Endodermal cell (in vitro differentiated cells): Measurements from ENCODE around the gene PLAAT3. TPM values are rescaled to one million over a fixed set of nuclear protein-coding genes. Genes with fewer than 3 reads are reported as not detected.

ENCODE experiments used
- DNase-seq: peaks from one replicate; pipeline ENCODE4 v3.0.0-alpha.2; 2017
- H3K27ac ChIP-seq: 2 replicates; pipeline ENCODE4 v1.5.1; 2013; ENCODE audit warnings: mild to moderate bottlenecking, low read depth, low read length, moderate library complexity
- H3K27me3 ChIP-seq: 2 replicates; pipeline ENCODE4 v1.6.1; 2013; ENCODE audit warnings: mild to moderate bottlenecking, low read length, moderate library complexity; ENCODE audit not compliant: insufficient read depth, control insufficient read depth, poor library complexity, severe bottlenecking
- H3K36me3 ChIP-seq: 2 replicates; pipeline ENCODE4 v1.7.0; 2013; ENCODE audit warnings: mild to moderate bottlenecking, low read length, moderate library complexity; ENCODE audit not compliant: control insufficient read depth, insufficient read depth
- H3K4me1 ChIP-seq: one replicate; pipeline ENCODE4 v1.7.0; 2013; ENCODE audit warnings: low read length; ENCODE audit not compliant: control insufficient read depth, insufficient read depth
- H3K4me3 ChIP-seq: 2 replicates; pipeline ENCODE4 v1.5.1; 2013; ENCODE audit warnings: mild to moderate bottlenecking, low read length, moderate library complexity
- H3K9ac ChIP-seq: 2 replicates; pipeline ENCODE4 v1.6.1; 2013; ENCODE audit warnings: mild to moderate bottlenecking, low read length, moderate library complexity; ENCODE audit not compliant: poor library complexity, severe bottlenecking; ENCODE audit errors: extremely low read depth
- H3K9me3 ChIP-seq: 2 replicates; pipeline ENCODE4 v1.6.1; 2013; ENCODE audit warnings: mild to moderate bottlenecking, low read length, moderate library complexity; ENCODE audit not compliant: control insufficient read depth
- H3K27ac Mint-ChIP-seq: 2 replicates; pipeline ENCODE4 v1.8.0; 2020; ENCODE audit warnings: mixed read lengths
- H3K27me3 Mint-ChIP-seq: 2 replicates; pipeline ENCODE4 v1.8.0; 2021; ENCODE audit warnings: mild to moderate bottlenecking, mixed read lengths; ENCODE audit not compliant: insufficient read depth
- H3K36me3 Mint-ChIP-seq: 2 replicates; pipeline ENCODE4 v1.8.0; 2020; ENCODE audit warnings: low read depth, mixed read lengths
- H3K4me1 Mint-ChIP-seq: 2 replicates; pipeline ENCODE4 v1.8.0; 2020; ENCODE audit warnings: mixed read lengths
- H3K4me3 Mint-ChIP-seq: 2 replicates; pipeline ENCODE4 v1.8.0; 2020; ENCODE audit warnings: mild to moderate bottlenecking, moderate library complexity, mixed read lengths
- H3K9me3 Mint-ChIP-seq: 2 replicates; pipeline ENCODE4 v1.8.0; 2020; ENCODE audit warnings: mild to moderate bottlenecking, mixed read lengths
- WGBS, 2 experiments: methylation state at CpG; one replicate each; pipeline versions ENCODE4 v1.1.5 to v1.1.7; 2013; ENCODE audit warnings: missing lambda C conversion rate in 2 of 2, mixed read lengths in 1 of 2; ENCODE audit not compliant: insufficient coverage in 1 of 2, insufficient read length in 1 of 2; 5-methylcytosine and 5-hydroxymethylcytosine counted together
- total RNA-seq, 2 donors: library from RNA; stranded (reverse); fragmentation: NEBNext Ultra II Directional in 1 of 2; extraction: Animal tissue kit (Norgen Biotek cat#: 25700) in 1 of 2; gene quantifications; 2 replicates in 1 of 2; 3 replicates in 1 of 2; pipeline ENCODE4 v1.2.1, GENCODE V29; 2021
- TF ChIP-seq, protein P1 (sequence below): fragments of 200-600 bp; sonication (generic); conservative IDR thresholded peaks from 2 replicates; pipeline ENCODE4 v1.5.0; 2021; ENCODE audit warnings: antibody characterized with exemption, mild to moderate bottlenecking

The PLAAT3 gene
- total RNA-seq, 2 donors from 2014 or later, result 33.5 to 45.9 TPM

DNA sequence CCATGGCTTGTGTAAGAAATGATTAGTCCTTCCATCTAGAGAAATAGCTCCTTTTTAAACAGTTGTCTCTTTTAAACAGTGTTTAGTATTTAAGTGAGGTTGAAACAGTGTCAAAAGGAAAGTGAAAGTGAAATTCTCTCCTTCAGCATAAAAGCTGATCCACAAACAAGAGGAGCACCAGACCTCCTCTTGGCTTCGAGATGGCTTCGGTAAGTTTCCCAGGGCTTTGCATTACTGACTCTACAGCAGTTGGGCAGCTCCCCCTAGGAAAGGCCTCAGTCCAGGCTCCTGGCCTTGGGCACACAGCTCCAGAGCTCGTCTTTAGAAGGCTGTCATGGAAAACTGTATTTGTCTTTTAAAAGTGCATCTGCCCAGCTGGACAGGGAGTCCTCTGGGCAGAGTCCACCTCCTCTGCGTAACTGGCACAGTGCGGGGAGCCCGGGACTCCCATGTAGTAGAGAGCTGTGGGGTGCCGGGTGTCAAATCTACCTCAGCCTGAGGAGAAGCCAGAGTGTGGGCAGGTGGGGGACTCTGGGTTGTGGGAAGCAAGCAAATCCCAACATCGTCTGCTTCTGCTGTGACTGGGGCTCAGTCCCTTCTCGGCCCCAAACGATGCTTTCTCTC, 77.5 kb downstream of the PLAAT3 start, which contains the start of gene PLAAT4:
Gene PLAAT4 (plus strand): TSS at position 140 of the 624 bp plus-strand sequence. CDS start 61 bp downstream, at position 201.
- Mint-ChIP-seq H3K4me1 (peaks cover 29% of the 10 kb centered on the region), H3K36me3 (no peaks in the 10 kb centered on the region), H3K4me3 (no peak within 1 kb of the TSS), H3K9me3 (peaks cover 2% of the 10 kb centered on the region), H3K27me3 (peaks cover 3% of the 10 kb centered on the region), H3K27ac (no peak within 1 kb of the TSS)
- H3K4me1 ChIP-seq, result no peaks in the 10 kb centered on the region
- H3K9ac ChIP-seq, result no peak within 1 kb of the TSS
- no peaks in the 10 kb centered on the region for H3K27me3 ChIP-seq
- H3K4me3 ChIP-seq, result no peak within 1 kb of the TSS
- TF ChIP-seq, protein P1, sequence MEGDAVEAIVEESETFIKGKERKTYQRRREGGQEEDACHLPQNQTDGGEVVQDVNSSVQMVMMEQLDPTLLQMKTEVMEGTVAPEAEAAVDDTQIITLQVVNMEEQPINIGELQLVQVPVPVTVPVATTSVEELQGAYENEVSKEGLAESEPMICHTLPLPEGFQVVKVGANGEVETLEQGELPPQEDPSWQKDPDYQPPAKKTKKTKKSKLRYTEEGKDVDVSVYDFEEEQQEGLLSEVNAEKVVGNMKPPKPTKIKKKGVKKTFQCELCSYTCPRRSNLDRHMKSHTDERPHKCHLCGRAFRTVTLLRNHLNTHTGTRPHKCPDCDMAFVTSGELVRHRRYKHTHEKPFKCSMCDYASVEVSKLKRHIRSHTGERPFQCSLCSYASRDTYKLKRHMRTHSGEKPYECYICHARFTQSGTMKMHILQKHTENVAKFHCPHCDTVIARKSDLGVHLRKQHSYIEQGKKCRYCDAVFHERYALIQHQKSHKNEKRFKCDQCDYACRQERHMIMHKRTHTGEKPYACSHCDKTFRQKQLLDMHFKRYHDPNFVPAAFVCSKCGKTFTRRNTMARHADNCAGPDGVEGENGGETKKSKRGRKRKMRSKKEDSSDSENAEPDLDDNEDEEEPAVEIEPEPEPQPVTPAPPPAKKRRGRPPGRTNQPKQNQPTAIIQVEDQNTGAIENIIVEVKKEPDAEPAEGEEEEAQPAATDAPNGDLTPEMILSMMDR, result no peak
- no peaks in the 10 kb centered on the region for H3K36me3 ChIP-seq
- 91 to 92% methylated on average over 5 to 10 of the region's 10 CpGs for WGBS, 2 experiments
- DNase-seq, result no peak
- no peak within 1 kb of the TSS for H3K27ac ChIP-seq
- H3K9me3 ChIP-seq, result no peaks in the 10 kb centered on the region

DNA sequence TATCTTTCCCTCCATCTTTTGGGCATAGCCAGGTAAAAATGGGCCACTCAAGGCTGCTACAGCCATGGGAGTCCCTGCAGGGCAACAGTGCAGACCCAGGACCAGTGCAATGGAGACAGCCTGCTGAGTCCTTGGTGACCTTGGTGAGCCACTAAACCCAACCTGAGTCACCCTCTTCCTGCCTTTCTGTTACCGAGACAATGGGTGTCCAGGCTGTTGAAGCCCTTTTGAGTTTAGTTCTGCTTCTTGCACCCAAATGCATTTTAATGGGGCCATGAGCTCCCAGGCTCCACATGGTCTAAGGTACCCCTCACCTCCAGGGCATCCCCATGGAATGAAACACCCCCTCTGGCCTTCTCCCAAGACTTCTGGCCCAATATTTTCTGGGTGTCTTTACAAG, 78.5 kb downstream of the PLAAT3 start:
- Histone ChIP-seq H3K4me3 (no peak overlapping the region), H3K4me1 (peaks cover 3% of the 10 kb centered on the region), H3K9ac (no peak overlapping the region), H3K27me3 (no peaks in the 10 kb centered on the region), H3K27ac (no peak overlapping the region), H3K36me3 (no peaks in the 10 kb centered on the region), H3K9me3 (no peaks in the 10 kb centered on the region)
- H3K36me3 Mint-ChIP-seq, result peaks cover 1% of the 10 kb centered on the region
- peaks cover 2% of the 10 kb centered on the region for H3K9me3 Mint-ChIP-seq
- no peak overlapping the region for H3K4me3 Mint-ChIP-seq
- H3K27ac Mint-ChIP-seq, result no peak overlapping the region
- H3K4me1 Mint-ChIP-seq, result peaks cover 36% of the 10 kb centered on the region
- no peak for DNase-seq
- peaks cover 3% of the 10 kb centered on the region for H3K27me3 Mint-ChIP-seq
- TF ChIP-seq, protein P1, result no peak
- WGBS, 2 experiments, result 89 to 95% methylated on average over 1 of the region's 1 CpG

DNA sequence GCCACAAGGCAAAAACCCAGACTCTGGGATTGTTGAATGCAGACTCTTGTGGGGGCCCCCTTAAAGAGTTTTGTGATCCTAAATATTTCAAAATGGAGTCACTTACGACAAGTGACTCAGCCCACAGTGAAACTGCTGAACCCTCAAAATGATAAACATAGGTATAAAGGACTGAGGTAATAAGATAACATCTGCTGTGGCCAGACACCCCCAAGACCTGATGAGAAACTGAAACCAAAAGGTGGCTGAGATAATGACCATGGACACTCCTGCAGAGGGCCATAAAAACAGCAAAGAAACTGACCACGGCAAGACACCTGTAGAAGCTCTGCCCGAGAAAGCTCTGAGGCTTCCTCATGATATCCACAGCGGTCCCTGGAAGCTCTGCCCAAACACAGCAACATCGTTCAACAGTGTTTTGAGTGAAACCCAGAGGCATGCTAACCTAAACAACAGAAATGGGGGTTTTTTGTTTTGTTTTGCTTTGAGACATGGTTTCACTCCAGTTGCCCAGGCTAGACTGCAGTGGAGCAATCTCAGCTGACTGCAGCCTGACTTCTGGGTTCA, 79.3 kb downstream of the PLAAT3 start:
- Histone ChIP-seq H3K4me3 (no peak overlapping the region), H3K9me3 (no peaks in the 10 kb centered on the region), H3K9ac (no peak overlapping the region), H3K27ac (no peak overlapping the region), H3K27me3 (no peaks in the 10 kb centered on the region), H3K4me1 (peaks cover 6% of the 10 kb centered on the region), H3K36me3 (no peaks in the 10 kb centered on the region)
- WGBS, 2 experiments, result 95 to 96% methylated on average over 4 to 5 of the region's 5 CpGs
- Mint-ChIP-seq H3K27me3 (peaks cover 3% of the 10 kb centered on the region), H3K27ac (no peak overlapping the region), H3K4me1 (peaks cover 40% of the 10 kb centered on the region), H3K36me3 (peaks cover 1% of the 10 kb centered on the region), H3K4me3 (no peak overlapping the region), H3K9me3 (peaks cover 2% of the 10 kb centered on the region)
- TF ChIP-seq, protein P1, result no peak
- DNase-seq, result no peak
